Liver (tissue), 3 donors: Measurements from ENCODE around the gene BAG3.

ENCODE experiments used
- CTCF ChIP-seq: fragments of 150-350 bp; IDR thresholded peaks from 2 replicates; pipeline ENCODE4 v1.5.1; 2017; ENCODE audit warnings: improper control_type of control experiment, low read depth, low read length; ENCODE audit not compliant: missing input control
- RAD21 ChIP-seq, 2 donors: IDR thresholded peaks; 2 replicates each; pipeline ENCODE4 v1.6.1; 2016; ENCODE audit warnings: antibody characterized with exemption in 2 of 2, mild to moderate bottlenecking in 2 of 2
- donor health status: healthy.
- donor health status: healthy.

GRCh38 chr10:119714484-119714816, 63.3 kb downstream of the BAG3 start:
- TF ChIP-seq CTCF = no peak
- no peak for TF ChIP-seq RAD21 (IDR thresholded peaks at IDR 0.05)
